HCEC 1CT (cell line): ENCODE data around the gene GUCY2F.

Experiments
- DNase-seq: peaks from one replicate; pipeline ENCODE4 v3.0.0-alpha.2; 2017

Gene GUCY2F

GRCh38 chrX:109392895-109393294 is 89.0 kb downstream of the GUCY2F start:
- DNase-seq, result no peak

- no peak for DNase-seq
Measured at GRCh38 chrX:109390556-109390955, 91.3 kb downstream of the GUCY2F start.

GRCh38 chrX:109389917-109390316 is 92.0 kb downstream of the GUCY2F start:
- no peak for DNase-seq

GRCh38 chrX:109384699-109385098 is 97.2 kb downstream of the GUCY2F start:
- DNase-seq, result no peak

GRCh38 chrX:109382332-109382731 is 99.6 kb downstream of the GUCY2F start:
- DNase-seq, result no peak

- DNase-seq, result no peak
Measured at GRCh38 chrX:109378281-109378680, 103.6 kb downstream of the GUCY2F start.

- no peak for DNase-seq
Measured at GRCh38 chrX:109374262-109374960, 107.5 kb downstream of the GUCY2F start.

GRCh38 chrX:109373468-109373867 is 108.4 kb downstream of the GUCY2F start:
- DNase-seq, result no peak

GRCh38 chrX:109372716-109373115 is 109.2 kb downstream of the GUCY2F start:
- DNase-seq, result no peak

- DNase-seq, result no peak
Measured at GRCh38 chrX:109372291-109372690, 109.6 kb downstream of the GUCY2F start.

- no peak for DNase-seq
Measured at GRCh38 chrX:109362101-109362500, 119.8 kb downstream of the GUCY2F start.

GRCh38 chrX:109360301-109360700 is 121.6 kb downstream of the GUCY2F start:
- DNase-seq, result no peak

GRCh38 chrX:109357706-109358105 is 124.2 kb downstream of the GUCY2F start:
- DNase-seq, result no peak

GRCh38 chrX:109356684-109357083 is 125.2 kb downstream of the GUCY2F start:
- no peak for DNase-seq

GRCh38 chrX:109352066-109352588 is 129.8 kb downstream of the GUCY2F start:
- no peak for DNase-seq

GRCh38 chrX:109351557-109351956 is 130.3 kb downstream of the GUCY2F start:
- DNase-seq, result no peak

- DNase-seq, result no peak
Measured at GRCh38 chrX:109350551-109350950, 131.3 kb downstream of the GUCY2F start.

- DNase-seq, result no peak
Measured at GRCh38 chrX:109350051-109350450, 131.8 kb downstream of the GUCY2F start.

GRCh38 chrX:109347632-109348031 is 134.3 kb downstream of the GUCY2F start:
- no peak for DNase-seq

- no peak for DNase-seq
Measured at GRCh38 chrX:109346491-109346890, 135.4 kb downstream of the GUCY2F start.

GRCh38 chrX:109345856-109346255 is 136.0 kb downstream of the GUCY2F start:
- no peak for DNase-seq

- DNase-seq, result no peak
Measured at GRCh38 chrX:109344678-109345077, 137.2 kb downstream of the GUCY2F start.

GRCh38 chrX:109344101-109344500 is 137.8 kb downstream of the GUCY2F start:
- DNase-seq, result no peak

- no peak for DNase-seq
Measured at GRCh38 chrX:109343671-109344070, 138.2 kb downstream of the GUCY2F start.

GRCh38 chrX:109336141-109336540 is 145.7 kb downstream of the GUCY2F start:
- no peak for DNase-seq
